CMK (cell line): Measurements from ENCODE around the gene ETV6.

Experiments
- DNase-seq: peaks from one replicate; pipeline ENCODE4 v3.0.0-alpha.2; 2010; ENCODE audit warnings: low read depth

ETV6 gene

GRCh38 chr12:11741434-11742092 lies 92.1 kb downstream of the ETV6 start:
- DNase-seq: no peak

- no peak for DNase-seq
Observed at GRCh38 chr12:11743423-11744409, 94.2 kb downstream of the ETV6 start.

- no peak for DNase-seq
Observed at GRCh38 chr12:11744410-11744801, 94.9 kb downstream of the ETV6 start.

GRCh38 chr12:11745113-11745512 lies 95.6 kb downstream of the ETV6 start:
- DNase-seq: no peak

- peak; percentile 89 for DNase-seq
Observed at GRCh38 chr12:11746024-11746771, 96.7 kb downstream of the ETV6 start.

- DNase-seq: no peak
Observed at GRCh38 chr12:11746940-11747716, 97.7 kb downstream of the ETV6 start.

- no peak for DNase-seq
Observed at GRCh38 chr12:11747969-11748368, 98.5 kb downstream of the ETV6 start.

GRCh38 chr12:11748903-11749302 lies 99.4 kb downstream of the ETV6 start:
- DNase-seq: no peak

- DNase-seq: no peak
Observed at GRCh38 chr12:11749943-11750690, 100.6 kb downstream of the ETV6 start.

GRCh38 chr12:11752403-11753149 lies 103.1 kb downstream of the ETV6 start:
- DNase-seq: no peak

- no peak for DNase-seq
Observed at GRCh38 chr12:11753150-11753499, 103.7 kb downstream of the ETV6 start.

- no peak for DNase-seq
Observed at GRCh38 chr12:11753826-11754225, 104.4 kb downstream of the ETV6 start.

- no peak for DNase-seq
Observed at GRCh38 chr12:11754256-11754655, 104.8 kb downstream of the ETV6 start.

GRCh38 chr12:11755302-11755930 lies 105.9 kb downstream of the ETV6 start:
- no peak for DNase-seq

- no peak for DNase-seq
Observed at GRCh38 chr12:11756022-11756421, 106.5 kb downstream of the ETV6 start.

GRCh38 chr12:11756523-11756922 lies 107.0 kb downstream of the ETV6 start:
- DNase-seq: no peak

GRCh38 chr12:11757095-11757494 lies 107.6 kb downstream of the ETV6 start:
- no peak for DNase-seq

GRCh38 chr12:11757531-11757930 lies 108.1 kb downstream of the ETV6 start:
- DNase-seq: no peak

GRCh38 chr12:11758087-11758486 lies 108.6 kb downstream of the ETV6 start:
- DNase-seq: no peak
